ENCODE results near the gene FHOD3.

Gene FHOD3

DNA sequence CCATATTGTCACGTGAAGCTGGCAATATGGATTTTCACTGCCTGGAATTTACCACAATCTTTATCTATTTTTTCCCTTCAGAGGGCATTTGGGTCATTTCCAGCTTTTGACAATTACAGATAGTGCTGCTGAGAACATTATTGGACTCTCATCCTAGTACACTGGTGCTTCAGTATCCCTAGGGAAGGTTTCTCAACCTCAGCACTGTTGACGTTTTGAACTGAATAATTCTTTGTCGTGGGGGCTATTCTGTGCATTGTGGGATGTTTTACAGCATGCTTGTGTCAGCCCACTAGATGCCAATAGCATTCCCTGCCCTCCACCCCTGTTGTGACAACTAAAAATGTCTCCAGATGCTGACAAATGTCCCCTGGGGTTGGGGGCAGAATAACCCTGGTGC is 345.5 kb downstream of the FHOD3 start:
- DNase-seq, result no peak

DNA sequence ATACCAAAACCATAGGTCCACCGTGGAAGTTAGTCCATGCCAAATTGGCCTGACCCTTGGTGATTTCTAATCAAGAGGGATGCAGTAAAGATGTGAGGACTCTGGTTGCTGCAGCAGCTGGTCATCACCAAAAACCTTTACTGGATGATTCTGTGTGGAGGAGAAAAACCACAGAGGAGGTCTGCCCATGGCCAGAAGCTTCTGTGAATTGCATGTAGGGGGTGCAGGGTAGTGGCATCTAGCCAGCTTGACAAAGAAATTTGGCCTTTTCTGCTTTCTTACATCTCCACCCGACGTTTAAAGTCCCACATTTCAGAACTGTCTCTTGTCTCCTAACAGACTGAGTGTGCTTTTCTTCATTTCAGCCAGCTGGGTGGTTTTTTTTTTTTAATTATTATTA is 351.3 kb downstream of the FHOD3 start:
- no peak for DNase-seq

DNA sequence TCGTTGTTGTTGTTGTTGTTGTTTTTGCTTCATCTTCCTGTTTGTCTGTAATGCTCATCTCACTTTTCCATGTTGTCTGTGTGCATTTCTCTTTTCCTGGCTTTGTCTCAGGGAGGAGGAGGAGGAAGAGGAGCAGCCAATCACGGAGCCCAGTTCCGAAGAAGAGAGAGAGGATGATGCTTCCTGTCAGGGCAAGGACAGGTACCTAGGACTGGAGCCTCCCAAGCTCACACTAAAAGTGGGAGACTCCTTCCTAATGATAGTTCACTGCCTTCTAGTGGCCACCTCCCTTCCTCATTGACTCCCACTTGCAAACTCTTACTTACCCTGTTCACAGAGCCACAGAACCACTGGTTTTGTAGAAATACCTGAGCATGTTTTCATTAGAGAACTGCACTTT is 351.7 kb downstream of the FHOD3 start:
- DNase-seq, result no peak

GRCh38 chr18:36650266-36650665 is 352.8 kb downstream of the FHOD3 start:
- DNase-seq, result no peak

- no peak for DNase-seq
These were observed 353.4 kb downstream of the FHOD3 start for GRCh38 chr18:36650906-36651305.

DNA sequence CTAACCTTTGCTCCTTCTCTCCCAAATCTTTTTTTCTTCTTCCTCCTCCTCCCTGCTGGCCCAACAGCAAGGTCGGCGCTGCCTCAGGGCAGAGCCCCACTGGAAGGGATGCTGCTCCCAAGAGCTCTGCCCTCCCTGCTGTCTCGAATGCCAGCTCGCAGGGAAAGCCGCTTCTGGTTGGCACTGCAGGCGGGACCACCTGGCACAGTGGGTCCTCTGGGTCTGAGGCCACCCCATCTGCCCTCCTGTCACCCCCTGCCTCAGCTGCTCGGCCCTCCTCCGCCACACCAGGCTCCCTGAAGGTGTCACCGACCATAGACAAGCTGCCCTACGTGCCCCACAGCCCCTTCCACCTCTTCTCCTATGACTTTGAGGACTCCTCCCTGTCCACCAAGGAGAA is 355.0 kb downstream of the FHOD3 start:
- no peak for DNase-seq

- DNase-seq, result no peak
These were observed 355.8 kb downstream of the FHOD3 start for GRCh38 chr18:36653141-36653869.

DNA sequence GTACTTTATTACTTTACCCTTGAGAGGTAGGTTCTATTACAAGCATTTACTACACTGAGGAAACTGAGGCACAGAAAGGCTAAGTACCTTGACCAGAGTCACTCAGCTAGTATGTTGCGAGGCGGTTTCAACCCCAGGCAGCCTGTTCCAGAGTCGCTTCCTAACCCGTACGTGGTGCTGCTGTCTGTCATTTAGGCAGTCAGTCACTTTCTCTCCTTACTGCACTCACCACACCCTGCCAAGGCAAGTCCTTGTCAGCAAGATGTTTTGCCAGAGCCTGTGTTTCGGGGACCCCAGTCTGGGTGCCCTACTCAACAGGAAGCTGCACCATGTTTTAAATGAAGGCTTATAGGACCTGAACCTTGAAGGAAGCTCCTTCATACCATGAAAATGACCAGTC is 356.4 kb downstream of the FHOD3 start:
- DNase-seq, result no peak

DNA sequence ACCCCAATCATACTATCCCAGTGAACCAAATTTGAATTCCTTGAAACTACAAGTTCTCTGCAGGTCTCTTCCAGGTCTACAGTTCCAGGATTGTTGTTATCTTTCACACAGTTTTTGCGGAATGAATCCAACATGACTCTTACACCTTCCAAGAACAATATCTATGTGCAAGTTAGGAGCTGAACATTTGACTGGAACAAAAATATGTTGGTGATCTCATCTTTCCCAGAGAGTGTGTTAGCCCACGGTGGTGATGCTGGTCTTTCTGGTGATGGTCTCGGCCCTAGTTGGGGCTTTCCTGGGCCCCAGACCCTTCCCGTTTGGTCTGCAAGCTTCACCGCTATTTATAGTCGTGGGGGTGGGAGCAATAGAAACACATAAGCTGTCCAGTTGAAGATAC is 357.6 kb downstream of the FHOD3 start:
- DNase-seq, result no peak

DNA sequence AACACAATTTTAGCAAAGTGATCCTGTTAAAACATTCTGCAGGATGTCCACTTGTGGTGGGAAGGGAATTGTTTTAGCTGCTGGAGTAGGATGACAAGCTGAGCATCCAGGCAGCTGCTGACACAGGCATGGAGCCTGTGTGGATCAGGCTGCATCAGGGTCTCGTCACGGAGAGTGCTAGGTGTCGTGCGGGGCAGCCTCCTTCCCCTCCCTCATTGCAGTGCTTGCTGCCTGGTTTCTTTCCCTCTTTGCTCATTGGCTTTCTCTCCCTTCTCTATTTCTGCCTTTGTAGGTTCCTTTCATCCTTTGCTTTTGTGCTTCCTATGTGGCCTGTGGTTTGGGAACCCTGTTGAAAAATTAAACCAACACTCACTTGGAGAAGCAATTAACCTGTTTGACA is 358.4 kb downstream of the FHOD3 start:
- DNase-seq, result no peak

- DNase-seq, result no peak
These were observed 361.1 kb downstream of the FHOD3 start for GRCh38 chr18:36658611-36659010.

DNA sequence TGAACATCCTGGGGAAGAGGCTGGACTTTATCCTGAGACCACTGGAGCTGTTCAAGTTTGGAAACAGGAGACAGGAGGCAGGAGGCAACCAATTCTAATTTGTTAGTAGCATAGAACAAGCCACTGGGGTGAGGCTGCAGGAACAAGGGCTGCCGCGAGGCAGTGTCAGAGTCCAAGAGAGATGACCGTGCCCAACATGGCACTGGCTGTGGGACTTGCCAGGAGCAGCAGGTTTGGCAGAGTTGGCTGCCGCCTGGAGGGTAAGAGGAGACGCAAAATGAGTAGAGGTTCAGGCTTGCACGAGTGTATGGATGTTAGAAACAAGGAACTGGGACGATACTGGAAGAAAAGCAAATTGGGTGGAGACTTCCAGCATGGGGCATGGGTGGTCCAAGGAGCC is 362.8 kb downstream of the FHOD3 start:
- DNase-seq, result no peak

DNA sequence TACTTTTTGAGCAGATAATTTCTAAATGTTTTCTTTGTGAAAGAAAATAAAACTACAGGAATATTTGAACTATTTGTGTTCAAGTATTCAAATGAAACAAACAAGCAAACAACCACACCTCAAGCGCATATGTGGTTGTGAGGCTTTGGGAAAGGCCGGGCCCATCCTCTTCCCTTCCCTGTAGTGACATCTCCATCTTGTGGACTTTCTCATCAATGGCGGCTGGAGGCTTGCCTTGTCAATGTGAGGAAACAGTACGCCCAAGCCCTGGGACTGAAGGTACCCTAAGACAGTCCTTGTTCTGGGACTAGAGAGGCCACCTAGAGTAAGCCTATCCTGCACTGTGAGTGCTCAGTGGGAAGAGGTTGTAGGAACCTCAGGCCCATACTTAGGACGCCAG is 364.5 kb downstream of the FHOD3 start:
- no peak for DNase-seq

DNA sequence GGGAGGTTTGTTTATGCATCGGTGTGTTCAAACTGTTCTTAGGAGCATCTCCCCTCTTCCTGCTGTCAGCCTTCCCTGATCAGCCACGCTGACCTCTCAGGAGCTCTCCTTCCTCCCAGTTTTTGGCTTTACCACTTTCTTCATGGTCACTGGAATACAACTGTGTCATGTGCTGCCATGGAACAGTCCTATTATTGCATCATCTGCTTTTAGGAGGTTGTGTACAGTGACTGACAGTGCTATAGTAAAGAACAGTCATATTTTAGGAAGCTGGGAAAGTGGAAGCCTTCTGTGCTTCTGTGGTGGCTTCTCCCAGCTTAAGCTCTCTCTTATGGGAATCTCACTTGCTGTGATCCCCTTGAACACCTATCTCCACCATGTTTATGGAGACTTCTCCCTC is 365.8 kb downstream of the FHOD3 start:
- DNase-seq, result no peak

DNA sequence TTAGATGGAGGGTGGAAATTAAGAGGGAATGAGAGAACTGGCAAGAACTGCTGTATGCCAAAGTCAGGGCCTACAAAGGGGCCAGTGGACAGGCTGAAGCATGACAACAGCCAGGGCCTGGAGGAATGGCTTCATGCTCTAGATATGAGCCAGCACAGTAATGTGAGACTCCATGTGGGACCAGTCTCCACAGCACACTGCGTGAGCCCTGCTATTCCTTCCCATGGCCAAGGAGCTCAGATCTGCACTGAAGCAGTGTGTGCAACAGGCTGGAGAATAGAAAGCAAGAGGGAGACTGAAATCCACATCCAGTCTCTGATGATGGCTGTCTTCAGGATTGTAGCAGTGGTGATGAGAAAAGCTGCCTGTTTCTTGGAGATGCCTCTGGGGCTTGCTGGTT is 368.4 kb downstream of the FHOD3 start:
- no peak for DNase-seq

DNA sequence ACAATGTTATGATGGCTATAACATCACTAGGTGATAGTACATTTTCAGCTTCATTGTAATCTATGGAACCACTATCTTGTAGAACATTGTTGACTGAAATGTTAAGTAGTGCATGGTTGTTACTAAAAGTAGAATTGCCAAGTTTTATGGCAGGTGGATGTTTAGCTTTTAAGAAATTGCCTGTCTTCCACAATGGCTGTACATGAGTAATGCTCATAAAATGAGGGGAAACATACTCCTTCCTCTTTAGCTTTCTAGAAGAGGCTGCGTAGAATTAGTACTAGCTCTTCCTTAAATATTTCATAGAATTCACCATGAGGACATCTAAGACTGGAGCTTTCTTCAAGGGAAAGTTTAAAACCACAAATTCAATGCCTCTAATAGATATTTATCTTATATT is 370.3 kb downstream of the FHOD3 start:
- DNase-seq, result no peak

DNA sequence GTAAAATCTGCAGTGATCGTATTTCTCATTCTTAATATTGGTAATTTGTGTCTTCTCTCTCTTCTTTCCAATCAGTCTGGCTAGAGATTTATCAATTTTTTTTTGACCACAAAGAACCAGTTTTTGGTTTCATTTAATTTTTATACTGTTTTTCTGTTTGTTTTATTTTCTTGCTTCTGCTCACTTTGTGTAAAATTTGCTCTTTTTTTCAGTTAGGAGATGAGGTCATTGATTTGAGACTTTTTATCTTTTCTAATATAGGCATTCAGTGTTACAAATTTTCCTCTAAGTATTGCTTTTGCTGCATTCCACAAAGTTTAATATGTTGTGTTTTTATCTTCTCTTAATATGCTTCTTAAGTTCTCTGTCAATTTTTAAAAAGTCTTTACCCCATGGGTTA is 370.8 kb downstream of the FHOD3 start:
- no peak for DNase-seq

DNA sequence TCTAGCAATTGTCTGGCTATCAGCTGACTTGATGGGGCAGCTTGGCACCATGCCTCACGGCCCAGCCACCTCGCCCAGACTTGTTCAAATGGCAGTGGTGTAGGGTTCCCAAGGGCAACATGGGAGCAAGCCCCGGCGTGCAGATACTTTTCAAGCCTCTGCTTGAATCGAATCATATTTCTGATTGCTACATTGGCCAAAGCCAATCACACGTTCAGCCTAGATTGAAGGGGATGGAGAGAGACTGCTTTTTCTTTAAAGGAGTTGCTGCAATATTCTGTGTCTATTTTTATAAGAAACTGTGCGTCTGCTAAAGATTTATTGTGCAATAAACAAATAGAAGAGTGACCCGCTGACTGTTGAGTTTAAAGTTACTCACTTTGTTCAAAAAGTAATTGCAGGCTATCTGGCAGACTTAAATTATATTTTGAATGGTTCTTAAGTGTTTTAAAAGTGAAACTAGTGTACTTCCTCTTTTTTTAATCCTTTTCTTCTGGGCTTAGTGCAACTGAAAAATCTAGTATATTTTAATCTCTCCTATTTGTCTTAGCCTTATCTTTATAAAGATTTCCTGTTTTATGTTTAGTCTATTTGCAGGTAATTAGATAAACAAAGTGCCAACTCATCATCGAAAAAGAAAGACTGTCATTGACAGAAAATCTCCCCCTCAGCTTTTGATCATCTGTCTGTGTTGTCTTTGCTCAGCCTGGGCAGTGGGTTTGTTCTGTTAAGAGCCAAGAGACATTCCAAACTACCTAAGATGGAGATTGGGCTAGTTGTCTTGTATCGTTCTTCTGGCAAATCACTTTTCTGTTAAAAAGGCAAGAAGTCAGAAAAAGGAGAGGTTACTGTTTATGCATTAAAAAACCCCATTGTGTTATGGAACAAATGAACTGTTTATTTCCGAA is 375.2 kb downstream of the FHOD3 start:
- DNase-seq, result no peak

DNA sequence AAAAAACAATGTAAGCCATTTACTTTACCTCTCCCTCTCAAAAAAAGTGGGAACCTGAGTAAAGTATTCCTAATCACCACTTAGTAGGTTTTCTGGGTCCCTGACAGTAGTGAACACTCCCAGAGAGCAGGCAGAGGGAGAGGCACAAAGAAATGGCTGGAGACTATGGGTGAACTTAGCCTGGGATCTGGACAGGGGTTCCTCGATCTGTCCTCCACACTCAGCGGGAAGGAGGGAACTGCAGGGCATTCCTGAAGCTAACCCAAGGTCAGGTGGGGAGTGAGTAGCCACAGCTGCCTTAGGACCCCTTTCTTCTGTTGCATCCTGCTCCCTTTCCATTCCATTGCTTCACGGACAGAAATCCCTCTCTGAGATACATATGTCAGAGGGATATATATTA is 375.9 kb downstream of the FHOD3 start:
- no peak for DNase-seq

DNA sequence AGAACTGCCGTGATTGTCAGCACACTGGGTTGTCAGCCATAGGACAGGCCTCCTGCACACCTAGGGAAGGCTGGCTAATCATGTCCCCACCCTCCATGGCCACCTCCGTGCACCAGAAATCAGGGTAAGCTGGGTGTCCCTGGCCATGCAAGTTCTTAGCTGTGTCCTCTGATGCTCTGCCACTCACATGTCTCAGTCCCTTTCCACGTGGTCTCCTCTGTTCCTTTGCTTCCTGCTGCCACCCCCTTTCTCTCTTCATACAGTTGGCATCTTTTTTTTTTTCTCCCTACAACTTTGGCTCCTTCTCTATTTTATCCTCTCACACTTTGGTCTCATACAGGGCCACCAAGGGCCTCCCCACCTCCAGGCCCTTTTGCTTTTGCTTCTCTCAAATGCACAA is 377.6 kb downstream of the FHOD3 start:
- DNase-seq, result no peak

DNA sequence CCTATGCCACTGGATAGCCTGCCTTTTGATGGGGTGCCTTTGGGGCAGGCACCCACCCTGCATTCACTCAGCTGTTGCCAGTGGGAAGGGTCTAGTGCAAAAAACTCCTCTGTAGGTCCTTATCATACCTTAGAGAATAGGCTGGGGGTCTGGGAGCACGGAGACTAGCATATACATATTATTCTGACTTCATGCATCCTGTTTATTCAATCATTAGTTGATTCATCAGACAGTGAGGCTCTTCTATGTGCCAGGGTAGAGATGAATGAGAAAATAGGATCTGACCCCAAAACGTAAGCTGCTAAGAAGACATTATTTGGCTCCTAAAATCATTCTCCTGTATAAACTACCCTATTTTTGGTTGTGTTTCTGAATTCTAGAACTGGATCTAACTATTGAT is 378.0 kb downstream of the FHOD3 start:
- DNase-seq, result no peak

DNA sequence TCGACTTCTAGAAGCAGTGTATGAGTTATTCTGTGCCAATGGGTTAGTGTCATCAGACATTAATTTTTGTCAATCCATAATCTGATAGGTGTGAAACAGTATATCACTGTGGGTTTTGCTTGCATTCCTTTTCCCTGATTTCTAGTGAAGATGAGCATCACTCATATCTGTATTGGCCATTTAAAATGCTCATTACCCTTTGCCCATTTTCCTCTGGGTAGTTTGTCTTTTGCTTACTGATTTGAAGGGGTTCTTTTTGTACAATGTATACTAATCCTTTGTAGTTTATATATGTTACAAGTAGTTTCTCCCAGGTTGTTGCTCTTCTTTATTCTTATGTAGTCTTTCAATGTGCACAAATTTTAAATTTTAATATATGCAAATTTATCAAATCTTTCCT is 379.1 kb downstream of the FHOD3 start:
- no peak for DNase-seq

DNA sequence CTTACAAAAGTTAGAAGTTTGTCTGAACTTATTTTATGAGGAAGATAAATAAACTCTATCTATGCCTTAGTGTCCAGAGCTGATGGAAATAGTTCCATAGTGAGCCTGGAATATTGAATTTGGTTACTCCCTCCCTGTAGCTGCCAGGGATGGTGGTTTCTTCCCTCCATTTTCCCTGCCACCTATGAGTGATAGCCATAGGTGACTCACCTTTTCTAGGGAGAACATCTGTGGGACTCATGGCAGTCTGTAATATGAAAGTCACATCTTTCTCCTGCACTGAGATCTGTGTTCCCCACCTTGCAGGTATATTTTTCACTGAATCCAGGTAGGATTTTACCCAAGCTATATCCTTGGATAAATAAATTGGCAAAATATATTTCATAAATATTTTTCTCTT is 382.5 kb downstream of the FHOD3 start:
- DNase-seq, result no peak

- no peak for DNase-seq
These were observed 388.1 kb downstream of the FHOD3 start for GRCh38 chr18:36685580-36685979.
